Stimulated activated CD4-positive, alpha-beta T cell treated with anti-CD3 and anti-CD28 coated beads, Interleukin-1b, Interleukin-23, amount 100 ng/mL, for 48 hours (primary cell): ENCODE measurements around the gene NR4A3.

ENCODE experiments used
- DNase-seq: peaks from one replicate; pipeline ENCODE4 v3.0.0-alpha.2; 2020

NR4A3 gene

GRCh38 chr9:99889120-99889519 lies 67.4 kb downstream of the NR4A3 start:
- DNase-seq, result no peak

- DNase-seq, result no peak
Observed at GRCh38 chr9:99894826-99895225, 73.1 kb downstream of the NR4A3 start.

- no peak for DNase-seq
Observed at GRCh38 chr9:99895510-99895909, 73.8 kb downstream of the NR4A3 start.

- DNase-seq, result no peak
Observed at GRCh38 chr9:99896119-99896518, 74.4 kb downstream of the NR4A3 start.

- no peak for DNase-seq
Observed at GRCh38 chr9:99903393-99903792, 81.7 kb downstream of the NR4A3 start.

- DNase-seq, result no peak
Observed at GRCh38 chr9:99905833-99906402, 84.2 kb downstream of the NR4A3 start.

GRCh38 chr9:99906403-99907207 lies 84.9 kb downstream of the NR4A3 start, which contains the start of gene STX17:
STX17 (plus strand) TSS chr9:99906654; CDS start chr9:99915240, 8,586 bp downstream.
- DNase-seq, result peak; percentile 71

GRCh38 chr9:99907208-99907532 lies 85.5 kb downstream of the NR4A3 start:
- DNase-seq, result no peak

GRCh38 chr9:99911600-99911999 lies 89.9 kb downstream of the NR4A3 start:
- no peak for DNase-seq
